GM20431 (cell line): ENCODE measurements around the gene DNAJA4.

Experiments
- in situ Hi-C: fragments of 300-500 bp; cut with MseI, MboI; formaldehyde crosslinking; loops from one replicate; pipeline ENCODE4 v1.15.0; 2020; ENCODE audit warnings: low sequenced_read_pairs; ENCODE audit not compliant: unreplicated experiment

The DNAJA4 gene

DNA sequence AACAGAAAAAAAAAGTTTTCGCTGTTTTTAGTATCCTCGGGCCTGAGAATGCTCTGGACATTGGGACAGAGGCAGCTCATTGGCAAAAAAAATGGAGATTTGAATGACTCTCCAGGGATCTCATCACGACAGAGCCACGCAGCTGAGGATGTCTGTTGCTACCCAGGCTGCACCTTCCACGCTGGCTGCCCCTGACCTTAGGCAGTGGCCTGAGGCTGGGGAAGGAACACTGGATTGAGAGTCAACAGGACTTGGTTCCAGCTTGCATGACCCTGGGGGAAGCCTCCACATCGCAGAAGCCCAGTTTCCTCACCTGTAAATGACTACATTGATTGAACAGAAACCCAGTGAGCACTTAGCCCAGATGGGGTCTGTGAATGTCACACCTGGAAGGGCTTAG, 21.3 kb upstream of the DNAJA4 start:
- in situ Hi-C loops = loop anchor here (25.0 kb wide), 1 partner anchor 281 kb away; no protein-coding TSS in a partner anchor

- in situ Hi-C loops = loop anchor here (25.0 kb wide), 1 partner anchor 281 kb away; no protein-coding TSS in a partner anchor
These were observed 20.8 kb upstream of the DNAJA4 start for GRCh38 chr15:78243491-78243941.

GRCh38 chr15:78244101-78244500, 20.3 kb upstream of the DNAJA4 start:
- in situ Hi-C loops = loop anchor here (25.0 kb wide), 1 partner anchor 282 kb away; no protein-coding TSS in a partner anchor

DNA sequence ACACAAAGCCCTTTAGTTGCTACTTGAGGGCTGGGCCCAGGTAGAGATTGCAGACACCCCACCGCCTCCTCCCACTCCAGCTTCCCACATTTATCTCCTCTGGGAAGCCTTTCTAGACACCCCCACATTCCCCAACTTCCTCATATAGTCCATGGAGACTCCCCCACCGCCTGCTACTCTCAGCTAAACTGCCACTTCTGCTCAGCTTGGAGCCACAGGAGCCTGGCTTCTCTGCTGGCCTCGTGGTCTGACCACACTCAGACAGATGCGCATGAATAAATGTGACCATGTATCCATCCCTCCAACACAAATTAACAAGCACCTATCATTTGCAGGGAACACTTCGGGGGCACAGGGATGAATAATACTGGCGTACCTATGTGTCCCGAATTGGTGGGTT, 19.5 kb upstream of the DNAJA4 start:
- in situ Hi-C loops = loop anchor here (5.0 to 25.0 kb wide), 2 partner anchors 133 to 283 kb away; no protein-coding TSS in a partner anchor

DNA sequence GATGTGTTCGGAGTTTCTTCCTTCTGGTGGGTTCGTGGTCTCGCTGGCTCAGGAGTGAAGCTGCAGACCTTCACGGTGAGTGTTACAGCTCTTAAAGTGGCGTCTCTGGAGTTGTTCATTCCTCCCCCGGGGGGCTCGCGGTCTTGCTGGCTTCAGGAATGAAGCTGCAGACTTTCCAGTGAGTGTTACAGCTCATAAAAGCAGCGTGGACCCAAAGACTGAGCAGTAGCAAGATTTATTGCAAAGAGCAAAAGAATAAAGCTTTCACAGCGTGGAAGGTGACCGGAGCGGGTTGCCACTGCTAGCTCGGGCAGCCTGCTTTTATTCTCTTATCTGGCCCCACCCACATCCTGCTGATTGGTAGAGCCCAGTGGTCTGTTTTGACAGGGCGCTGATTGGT, 19.0 kb upstream of the DNAJA4 start:
- in situ Hi-C loops = loop anchor here (5.0 to 25.0 kb wide), 2 partner anchors 133 to 283 kb away; no protein-coding TSS in a partner anchor

GRCh38 chr15:78245976-78246620, 18.3 kb upstream of the DNAJA4 start:
- in situ Hi-C loops = loop anchor here (5.0 to 25.0 kb wide), 2 partner anchors 134 to 284 kb away; no protein-coding TSS in a partner anchor

GRCh38 chr15:78247911-78248310, 16.5 kb upstream of the DNAJA4 start:
- in situ Hi-C loops = loop anchor here (5.0 to 25.0 kb wide), 2 partner anchors 136 to 286 kb away; no protein-coding TSS in a partner anchor

GRCh38 chr15:78249131-78249530, 15.2 kb upstream of the DNAJA4 start:
- in situ Hi-C loops = loop anchor here (5.0 to 25.0 kb wide), 2 partner anchors 137 to 287 kb away; no protein-coding TSS in a partner anchor

DNA sequence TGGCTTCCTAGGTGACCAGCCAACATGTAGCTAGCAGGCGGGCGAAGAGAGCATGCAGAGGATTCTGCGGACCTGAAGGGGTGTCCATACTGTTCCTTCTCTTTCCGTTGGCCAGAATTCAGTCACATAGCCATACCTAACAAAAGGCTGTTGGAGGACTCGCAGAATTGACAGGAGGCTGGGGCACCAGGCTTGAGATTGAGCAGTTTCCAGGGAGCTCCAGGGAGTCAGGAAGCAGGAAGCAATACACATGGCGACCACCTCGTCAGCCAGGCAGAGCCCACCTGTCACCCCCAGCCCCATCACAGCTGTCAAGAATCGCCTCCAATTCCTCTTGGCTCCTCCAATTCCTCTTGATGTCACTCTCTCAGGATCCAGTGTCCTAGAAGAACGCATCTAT, 13.2 kb upstream of the DNAJA4 start:
- in situ Hi-C loops = no loop called here

DNA sequence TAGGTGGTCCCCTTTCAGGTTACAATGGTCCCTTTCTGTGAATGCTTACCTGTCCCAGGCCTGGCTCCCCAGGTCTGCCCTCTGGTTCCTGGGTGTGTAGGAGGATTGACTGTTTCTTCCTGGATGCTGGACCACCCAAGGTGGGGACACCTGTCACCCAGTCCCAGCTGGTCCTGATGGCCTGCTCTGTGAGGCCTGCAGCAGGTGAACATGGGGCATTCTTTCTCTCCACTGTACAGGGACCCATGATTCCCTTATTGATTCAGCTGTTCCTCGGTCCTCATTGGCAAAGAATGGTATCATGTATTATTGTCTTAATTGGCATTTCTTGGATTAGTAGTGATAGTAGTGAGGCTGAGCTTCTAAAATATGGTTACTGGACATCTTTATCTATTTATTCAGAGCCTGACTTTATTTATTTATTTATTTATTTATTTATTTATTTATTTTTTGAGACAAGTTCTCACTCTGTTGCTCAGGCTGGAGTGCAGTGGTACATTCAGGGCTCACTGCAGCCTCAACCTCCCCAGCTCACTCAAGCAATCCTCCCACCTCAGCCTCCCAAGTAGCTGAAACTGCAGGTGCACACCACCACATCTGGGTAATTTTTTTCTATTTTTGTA, 8.8 kb upstream of the DNAJA4 start:
- in situ Hi-C loops = no loop called here

GRCh38 chr15:78256044-78256437, 8.3 kb upstream of the DNAJA4 start:
- in situ Hi-C loops = no loop called here

- in situ Hi-C loops = no loop called here
These were observed 6.7 kb upstream of the DNAJA4 start for GRCh38 chr15:78257681-78258080.

- in situ Hi-C loops = no loop called here
These were observed 5.1 kb upstream of the DNAJA4 start for GRCh38 chr15:78259232-78259631.

DNA sequence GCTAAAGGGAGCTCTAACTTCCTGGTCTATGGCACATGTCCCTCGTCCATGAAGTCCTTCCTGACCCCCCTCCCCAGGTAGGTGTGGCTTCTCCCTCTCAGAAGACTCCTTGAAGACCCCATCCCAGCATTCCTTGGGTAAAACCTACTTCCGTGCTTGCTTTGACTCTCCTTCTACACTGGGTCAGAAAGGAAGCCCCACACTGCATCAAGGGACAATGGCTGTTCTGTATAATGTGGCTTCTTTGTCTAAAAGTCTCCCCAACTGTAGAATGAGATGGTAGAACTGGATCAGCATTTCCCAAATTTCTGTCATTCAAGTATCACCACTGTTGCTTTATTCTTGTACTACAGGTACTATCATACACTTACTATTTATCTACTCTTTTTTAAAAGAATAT, 3.9 kb upstream of the DNAJA4 start:
- in situ Hi-C loops = no loop called here

DNA sequence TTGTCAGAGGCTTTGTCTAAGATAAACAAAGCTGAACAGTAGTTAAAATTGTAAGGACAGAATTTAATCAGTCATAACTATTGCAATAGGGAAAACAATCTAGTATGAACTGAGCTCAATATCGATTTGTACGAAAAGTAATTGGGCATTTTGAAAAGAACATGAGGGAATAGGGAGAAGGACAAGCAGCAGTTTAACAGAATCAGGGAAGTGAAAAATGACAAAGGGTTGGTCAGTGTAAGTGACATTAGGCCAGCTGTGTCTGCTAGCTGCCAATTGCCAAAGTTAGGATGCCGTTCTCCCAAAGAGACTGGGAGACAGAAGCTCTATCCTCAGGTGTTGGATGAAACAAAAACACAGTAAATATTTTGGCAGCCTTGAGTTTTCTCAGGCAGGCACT, 3.3 kb upstream of the DNAJA4 start:
- in situ Hi-C loops = no loop called here

- in situ Hi-C loops = no loop called here
These were observed 996 bp upstream of the DNAJA4 start for GRCh38 chr15:78263351-78263781.

- in situ Hi-C loops = no loop called here
These were observed 457 bp upstream of the DNAJA4 start for GRCh38 chr15:78263907-78264303.

- in situ Hi-C loops = no loop called here
These were observed 737 bp downstream of the DNAJA4 start for GRCh38 chr15:78265137-78265460.

DNA sequence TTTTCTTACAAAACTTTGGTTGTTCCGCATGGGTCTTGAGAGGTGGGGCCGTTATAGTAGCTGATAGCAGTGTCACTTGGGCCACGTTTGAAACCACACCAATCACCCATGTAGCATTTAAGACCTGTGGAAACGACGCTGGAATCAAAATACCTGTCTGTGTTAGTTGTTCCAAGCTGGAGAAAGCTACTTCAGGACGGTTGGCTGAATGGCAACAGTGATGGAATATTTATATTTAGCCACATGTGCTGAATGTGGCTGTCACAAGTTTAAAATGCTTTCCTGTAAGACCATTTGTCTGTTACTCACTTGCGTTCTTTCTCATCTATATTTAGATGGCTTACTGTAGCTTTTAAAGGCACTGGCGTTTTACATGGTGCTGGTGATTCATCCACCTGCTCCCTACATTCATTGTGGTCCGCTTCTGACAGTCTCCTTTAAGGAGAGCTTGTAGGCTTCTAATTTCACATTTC, 1.4 kb downstream of the DNAJA4 start:
- in situ Hi-C loops = no loop called here

DNA sequence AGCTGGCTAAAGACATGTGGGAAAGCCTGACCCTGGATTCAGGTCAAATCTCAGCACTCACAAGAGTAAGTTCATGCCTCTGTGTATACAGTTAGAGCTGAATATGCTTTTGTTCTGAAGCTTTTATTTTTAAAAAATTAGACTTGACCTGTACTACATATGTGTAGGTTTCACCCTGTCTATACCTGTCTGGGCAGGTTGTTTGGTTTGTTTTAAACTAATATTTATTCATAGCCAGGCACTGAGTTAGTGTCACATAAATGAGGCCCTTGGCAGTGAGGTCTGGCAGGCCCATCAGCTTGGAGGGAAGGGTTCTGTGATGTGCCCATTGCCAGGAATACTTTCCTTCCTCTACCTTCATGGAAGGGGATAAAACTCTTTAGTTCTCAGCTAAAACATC, 1.9 kb downstream of the DNAJA4 start:
- in situ Hi-C loops = no loop called here

GRCh38 chr15:78266806-78267205, 2.4 kb downstream of the DNAJA4 start:
- in situ Hi-C loops = no loop called here
